ENCODE measurements around the gene NAPB.

DNA sequence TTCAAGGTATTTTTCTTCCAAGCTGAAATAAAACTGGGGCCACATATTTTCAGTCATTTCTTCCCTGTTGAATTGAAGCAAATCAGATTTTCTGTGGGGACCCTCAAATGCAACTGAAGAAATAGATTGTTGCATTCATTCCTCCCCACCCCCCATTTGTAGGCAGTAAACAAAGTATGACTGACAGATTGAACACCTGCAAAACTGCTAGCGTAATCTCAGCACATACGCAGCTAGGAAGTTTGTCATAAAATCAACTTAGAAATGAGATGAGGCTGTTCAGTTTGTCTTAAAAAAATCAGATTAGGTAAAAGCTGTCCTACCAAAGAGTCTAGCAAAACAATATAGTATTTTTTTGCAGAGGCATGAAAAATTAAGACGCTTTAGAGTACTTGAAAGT is 50.4 kb downstream of the NAPB start:
- TF ChIP-seq POU5F1 (IDR thresholded peaks at IDR 0.05; ENCODE audit: low read depth, low read length) (no peak), TCF12 (IDR thresholded peaks at IDR 0.05; ENCODE audit: low read depth, low read length) (no peak), EZH2 (IDR thresholded peaks at IDR 0.05; ENCODE audit: low read depth, low read length, severe bottlenecking) (no peak)
- TF ChIP-seq, protein P1, sequence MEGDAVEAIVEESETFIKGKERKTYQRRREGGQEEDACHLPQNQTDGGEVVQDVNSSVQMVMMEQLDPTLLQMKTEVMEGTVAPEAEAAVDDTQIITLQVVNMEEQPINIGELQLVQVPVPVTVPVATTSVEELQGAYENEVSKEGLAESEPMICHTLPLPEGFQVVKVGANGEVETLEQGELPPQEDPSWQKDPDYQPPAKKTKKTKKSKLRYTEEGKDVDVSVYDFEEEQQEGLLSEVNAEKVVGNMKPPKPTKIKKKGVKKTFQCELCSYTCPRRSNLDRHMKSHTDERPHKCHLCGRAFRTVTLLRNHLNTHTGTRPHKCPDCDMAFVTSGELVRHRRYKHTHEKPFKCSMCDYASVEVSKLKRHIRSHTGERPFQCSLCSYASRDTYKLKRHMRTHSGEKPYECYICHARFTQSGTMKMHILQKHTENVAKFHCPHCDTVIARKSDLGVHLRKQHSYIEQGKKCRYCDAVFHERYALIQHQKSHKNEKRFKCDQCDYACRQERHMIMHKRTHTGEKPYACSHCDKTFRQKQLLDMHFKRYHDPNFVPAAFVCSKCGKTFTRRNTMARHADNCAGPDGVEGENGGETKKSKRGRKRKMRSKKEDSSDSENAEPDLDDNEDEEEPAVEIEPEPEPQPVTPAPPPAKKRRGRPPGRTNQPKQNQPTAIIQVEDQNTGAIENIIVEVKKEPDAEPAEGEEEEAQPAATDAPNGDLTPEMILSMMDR (IDR thresholded peaks at IDR 0.05; ENCODE audit: control extremely low read depth in 1 of 3, insufficient read depth in 1 of 3, low read depth in 1 of 3, low read length in 3 of 3) = no peak
- TF ChIP-seq, protein P2, sequence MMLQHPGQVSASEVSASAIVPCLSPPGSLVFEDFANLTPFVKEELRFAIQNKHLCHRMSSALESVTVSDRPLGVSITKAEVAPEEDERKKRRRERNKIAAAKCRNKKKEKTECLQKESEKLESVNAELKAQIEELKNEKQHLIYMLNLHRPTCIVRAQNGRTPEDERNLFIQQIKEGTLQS (IDR thresholded peaks at IDR 0.05; ENCODE audit: insufficient read depth, low read depth, low read length) = no peak
